SK-N-SH (cell line): ENCODE data around the gene TTLL12. TPM values are rescaled to one million over a fixed set of nuclear protein-coding genes. Genes with fewer than 3 reads are reported as not detected.

Experiments used
- CTCF ChIA-PET: fragments of 300-600, 350-600 bp; formaldehyde crosslinking; extraction: SDS; loops from one replicate; lab custom pipeline; 2021; lab: Yijun Ruan, JAX
- POLR2A ChIA-PET: fragments of 350-600 bp; sonication (Branson Sonifier 250); formaldehyde crosslinking; extraction: SDS; loops from one replicate; lab custom pipeline; 2020; ENCODE audit warnings: antibody characterized with exemption, inconsistent platforms; lab: Yijun Ruan, JAX
- DNase-seq: peaks from one replicate; pipeline ENCODE4 v3.0.0; 2012
- H2AFZ ChIP-seq: fragments of 200-600 bp; sonication (generic); 2 replicates; pipeline ENCODE4 v1.8.1; 2016; ENCODE audit warnings: antibody characterized with exemption, mild to moderate bottlenecking, low read depth
- H3F3A ChIP-seq: fragments of 200-600 bp; sonication (generic); replicated peaks from 2 replicates; pipeline ENCODE3; 2016; ENCODE audit warnings: antibody characterized with exemption, mild to moderate bottlenecking; ENCODE audit not compliant: insufficient read depth
- H3K27ac ChIP-seq, 2 experiments: fragments of 200-500 bp in 1 of 2; fragments of 200-600 bp in 1 of 2; sonication (Bioruptor generic) in 1 of 2; sonication (generic), shearing (Covaris generic) in 1 of 2; 2 replicates each; pipeline versions ENCODE4 v1.5.1 to v1.6.1; 2014 to 2016; ENCODE audit warnings: low read depth in 2 of 2, inconsistent platforms in 1 of 2, low read length in 1 of 2, mild to moderate bottlenecking in 1 of 2, mixed read lengths in 1 of 2
- H3K27me3 ChIP-seq: fragments of 200-600 bp; sonication (generic), shearing (Covaris generic); 2 replicates; pipeline ENCODE4 v1.6.1; 2016; ENCODE audit warnings: mixed run types; ENCODE audit not compliant: insufficient read depth
- H3K36me3 ChIP-seq, 2 experiments: fragments of 200-500 bp in 1 of 2; fragments of 200-600 bp in 1 of 2; sonication (Bioruptor generic) in 1 of 2; sonication (generic) in 1 of 2; replicated peaks in 1 of 2; 2 replicates each; pipeline versions ENCODE3 to v1.5.1; 2014 to 2016; ENCODE audit warnings: low read length in 1 of 2, mild to moderate bottlenecking in 1 of 2; ENCODE audit not compliant: insufficient read depth in 2 of 2, control insufficient read depth in 1 of 2
- H3K4me1 ChIP-seq, 2 experiments: fragments of 200-500 bp in 1 of 2; fragments of 200-600 bp in 1 of 2; sonication (Bioruptor generic) in 1 of 2; sonication (generic), shearing (Covaris generic) in 1 of 2; 2 replicates each; pipeline versions ENCODE4 v1.5.1 to v1.6.1; 2014 to 2016; ENCODE audit warnings: low read depth in 1 of 2, low read length in 1 of 2, mixed run types in 1 of 2; ENCODE audit not compliant: insufficient read depth in 2 of 2, control insufficient read depth in 1 of 2
- H3K4me2 ChIP-seq: fragments of 200-600 bp; sonication (generic), shearing (Covaris generic); 2 replicates; pipeline ENCODE4 v1.6.1; 2017; ENCODE audit warnings: mixed run types
- H3K4me3 ChIP-seq, 2 experiments: fragments of 200-500 bp in 1 of 2; fragments of 200-600 bp in 1 of 2; sonication (Bioruptor generic) in 1 of 2; sonication (generic), shearing (Covaris generic) in 1 of 2; 2 replicates each; pipeline versions ENCODE4 v1.5.1 to v1.8.1; 2014 to 2016; ENCODE audit warnings: low read depth in 2 of 2, inconsistent platforms in 1 of 2, low read length in 1 of 2, mild to moderate bottlenecking in 1 of 2, mixed read lengths in 1 of 2, moderate library complexity in 1 of 2
- H3K79me2 ChIP-seq: fragments of 200-600 bp; sonication (generic); 2 replicates; pipeline ENCODE4 v1.8.1; 2017; ENCODE audit warnings: mild to moderate bottlenecking; ENCODE audit not compliant: insufficient read depth
- H3K9ac ChIP-seq: fragments of 200-600 bp; sonication (generic); 2 replicates; pipeline ENCODE4 v1.6.1; 2017; ENCODE audit warnings: mixed run types
- H3K9me2 ChIP-seq: fragments of 200-600 bp; sonication (generic); 2 replicates; pipeline ENCODE4 v1.6.1; 2017; ENCODE audit warnings: mixed run types
- H3K9me3 ChIP-seq: fragments of 200-600 bp; sonication (generic); 2 replicates; pipeline ENCODE4 v1.6.1; 2017; ENCODE audit warnings: mixed run types, mild to moderate bottlenecking, moderate library complexity
- H4K20me1 ChIP-seq: fragments of 200-600 bp; sonication (generic); 2 replicates; pipeline ENCODE4 v1.6.1; 2017; ENCODE audit warnings: mild to moderate bottlenecking, mixed run types; ENCODE audit not compliant: insufficient read depth
- CHD2 ChIP-seq: fragments of 150-350 bp; IDR thresholded peaks from 2 replicates; pipeline ENCODE4 v1.6.1; 2018; ENCODE audit warnings: low read length; ENCODE audit not compliant: partially characterized antibody
- ELF1 ChIP-seq: IDR thresholded peaks from 2 replicates; pipeline ENCODE4 v1.4.0; 2012
- EP300 ChIP-seq, 2 experiments: IDR thresholded peaks; 2 replicates each; pipeline versions ENCODE4 v1.4.0 to v1.6.1; 2012; ENCODE audit warnings: borderline replicate concordance in 1 of 2, low read depth in 1 of 2, low read length in 1 of 2
- FOXJ3 ChIP-seq: sonication (generic); formaldehyde crosslinking; IDR thresholded peaks from 2 replicates; pipeline ENCODE4 v1.5.1; 2020; ENCODE audit warnings: mild to moderate bottlenecking, missing genetic modification reagents
- GATA2 ChIP-seq: sonication (generic); formaldehyde crosslinking; IDR thresholded peaks from 2 replicates; pipeline ENCODE4 v1.5.0; 2020; ENCODE audit warnings: mild to moderate bottlenecking, missing genetic modification reagents
- IRF3 ChIP-seq: fragments of 150-350 bp; IDR thresholded peaks from 2 replicates; pipeline ENCODE4 v1.6.1; 2016; ENCODE audit warnings: mild to moderate bottlenecking, low read depth, low read length
- MAX ChIP-seq: IDR thresholded peaks from 2 replicates; pipeline ENCODE4 v1.4.0; 2012; ENCODE audit warnings: low read depth
- MEF2A ChIP-seq: IDR thresholded peaks from 2 replicates; pipeline ENCODE4 v1.4.0; 2012; ENCODE audit warnings: low read depth, borderline replicate concordance
- MXI1 ChIP-seq: IDR thresholded peaks from 2 replicates; pipeline ENCODE4 v1.6.1; 2012; ENCODE audit warnings: mild to moderate bottlenecking, low read depth, low read length, improper control_type of control experiment
- NFIC ChIP-seq: IDR thresholded peaks from 2 replicates; pipeline ENCODE4 v1.4.0; 2012; ENCODE audit warnings: borderline replicate concordance
- NRF1 ChIP-seq: IDR thresholded peaks from 2 replicates; pipeline ENCODE4 v1.6.1; 2012; ENCODE audit warnings: low read depth, mild to moderate bottlenecking, low read length
- RAD21 ChIP-seq: IDR thresholded peaks from 2 replicates; pipeline ENCODE4 v1.6.1; 2012; ENCODE audit warnings: mild to moderate bottlenecking, low read length
- RFX5 ChIP-seq: IDR thresholded peaks from 2 replicates; pipeline ENCODE4 v1.6.1; 2012; ENCODE audit warnings: mild to moderate bottlenecking, improper control_type of control experiment, low read length
- RXRA ChIP-seq: IDR thresholded peaks from 2 replicates; pipeline ENCODE4 v1.4.0; 2012; ENCODE audit warnings: low read depth, mild to moderate bottlenecking, borderline replicate concordance
- SIN3A ChIP-seq: IDR thresholded peaks from 2 replicates; pipeline ENCODE4 v1.6.1; 2012; ENCODE audit warnings: low read depth, mild to moderate bottlenecking, low read length, moderate library complexity, borderline replicate concordance
- TAF1 ChIP-seq: IDR thresholded peaks from 2 replicates; pipeline ENCODE4 v1.6.1; 2012; ENCODE audit warnings: low read depth, mild to moderate bottlenecking, low read length, moderate library complexity, borderline replicate concordance
- TCF12 ChIP-seq: IDR thresholded peaks from 2 replicates; pipeline ENCODE4 v1.4.0; 2012
- TEAD4 ChIP-seq: IDR thresholded peaks from 2 replicates; pipeline ENCODE4 v1.4.0; 2012; ENCODE audit warnings: mild to moderate bottlenecking, borderline replicate concordance; ENCODE audit not compliant: insufficient read depth
- USF1 ChIP-seq: IDR thresholded peaks from 2 replicates; pipeline ENCODE4 v1.4.0; 2012; ENCODE audit warnings: low read depth, borderline replicate concordance
- USF2 ChIP-seq: fragments of 150-350 bp; IDR thresholded peaks from 2 replicates; pipeline ENCODE4 v1.6.1; 2017; ENCODE audit warnings: antibody characterized with exemption, low read length, low read depth, borderline replicate concordance
- YY1 ChIP-seq: IDR thresholded peaks from 2 replicates; pipeline ENCODE4 v1.4.0; 2012; ENCODE audit warnings: low read depth, mild to moderate bottlenecking
- WGBS: methylation state at CpG from one replicate; pipeline ENCODE4 v1.1.6; 2017; ENCODE audit warnings: low lambda C conversion rate; 5-methylcytosine and 5-hydroxymethylcytosine counted together
- polyA plus RNA-seq, 3 experiments: library from polyadenylated mRNA; depleted of rRNA; stranded (reverse); fragments of >200 nt; gene quantifications; 2 replicates each; pipeline ENCODE4 v1.2.3, GENCODE V29; 2012

Gene TTLL12
- polyA plus RNA-seq, 1 of the 3 experiments (the other 2 are of a cell fraction), result 11.5 TPM

GRCh38 chr22:43162412-43163150 is 24.4 kb downstream of the TTLL12 start:
- DNase-seq, result no peak
- Histone ChIP-seq H4K20me1 (no peaks in the 10 kb centered on the region), H3K9me3 (no peaks in the 10 kb centered on the region), H3K27me3 (no peaks in the 10 kb centered on the region), H3K9ac (no peak overlapping the region), H3K27ac (no peak overlapping the region), H3F3A (no peaks in the 10 kb centered on the region), H3K4me2 (no peak overlapping the region), H3K4me1 (no peaks in the 10 kb centered on the region), H3K4me3 (no peak overlapping the region), H3K9me2 (no peaks in the 10 kb centered on the region), H3K79me2 (peaks cover 8% of the 10 kb centered on the region; the same call in 1 of the 2 replicates), H2AFZ (no peak overlapping the region), H3K36me3 (no peaks in the 10 kb centered on the region)
- no peak for TF ChIP-seq MAX
- TF ChIP-seq NFIC, result no peak
- no peak for TF ChIP-seq USF1
- no peak for TF ChIP-seq SIN3A
- TF ChIP-seq RAD21, result no peak
- TF ChIP-seq MXI1, result no peak
- TF ChIP-seq YY1, result no peak
- no peak for TF ChIP-seq RXRA
- TF ChIP-seq IRF3, result no peak
- TF ChIP-seq RFX5, result no peak
- no peak for TF ChIP-seq NRF1
- ChIA-PET POLR2A (no interaction called here), CTCF (no interaction called here)
- WGBS, result no CpG with 5 or more reads among the region's 24 CpGs

GRCh38 chr22:43160497-43161126 is 26.3 kb downstream of the TTLL12 start:
- Histone ChIP-seq H3K9me3 (no peaks in the 10 kb centered on the region), H3K9ac (no peak overlapping the region), H3K4me1 (no peaks in the 10 kb centered on the region), H3K4me2 (no peak overlapping the region), H2AFZ (no peak overlapping the region), H3K27ac (no peak overlapping the region), H3K9me2 (no peaks in the 10 kb centered on the region), H3F3A (no peaks in the 10 kb centered on the region), H3K27me3 (no peaks in the 10 kb centered on the region), H3K36me3 (no peaks in the 10 kb centered on the region), H3K79me2 (peaks cover 17% of the 10 kb centered on the region; the same call in 1 of the 2 replicates), H3K4me3 (no peak overlapping the region), H4K20me1 (peaks cover 4% of the 10 kb centered on the region; the same call in 1 of the 2 replicates)
- CTCF ChIA-PET, result no interaction called here
- DNase-seq, result no peak
- WGBS, result 100% methylated on average over 3 of the region's 8 CpGs
- POLR2A ChIA-PET, result no interaction called here
- TF ChIP-seq NFIC (no peak), TEAD4 (no peak), EP300 (IDR thresholded peaks at IDR 0.05; ENCODE audit: borderline replicate concordance in 1 of 2, low read depth in 1 of 2, low read length in 1 of 2) (no peak), MAX (no peak), ELF1 (no peak), USF1 (no peak), TAF1 (no peak), RAD21 (no peak), TCF12 (no peak), GATA2 (CRISPR knock-in tag) (no peak), CHD2 (no peak), FOXJ3 (CRISPR knock-in tag) (no peak), MEF2A (no peak), USF2 (no peak)
